Activated CD4-positive, alpha-beta T cell treated with anti-CD3 and anti-CD28 coated beads for 36 hours (primary cell): ENCODE measurements around the gene P2RX3. TPM values are rescaled to one million over a fixed set of nuclear protein-coding genes. Genes with fewer than 3 reads are reported as not detected.
"Not testable (repeated sequence)": the region's sequence is repeated elsewhere in the genome, so short reads cannot be mapped to it uniquely, and the experiment has no call there.

Experiments used
- ATAC-seq: fragments of 200-7000 bp; cut with Tn5 transposase; one replicate; pipeline ENCODE4 v1.10.0; 2021; ENCODE audit warnings: mild to moderate bottlenecking, moderate library complexity
- CTCF ChIA-PET: fragments of 350-600 bp; sonication (Branson Sonifier 250); formaldehyde crosslinking; loops from one replicate; lab custom pipeline; 2021; ENCODE audit warnings: antibody characterized with exemption; lab: Charles Lee
- POLR2A ChIA-PET: fragments of 350-600 bp; sonication (Branson Sonifier 250); formaldehyde crosslinking; loops from one replicate; lab custom pipeline; 2021; ENCODE audit warnings: antibody characterized with exemption, inconsistent platforms; lab: Charles Lee
- DNase-seq: peaks from one replicate; pipeline ENCODE4 v3.0.0-alpha.2; 2020
- H3K27ac Mint-ChIP-seq: one replicate; pipeline ENCODE4 v1.8.0; 2021; ENCODE audit warnings: mixed read lengths
- H3K27me3 Mint-ChIP-seq: one replicate; pipeline ENCODE4 v1.8.0; 2021; ENCODE audit warnings: mixed read lengths
- H3K36me3 Mint-ChIP-seq: one replicate; pipeline ENCODE4 v1.8.0; 2021; ENCODE audit warnings: low read depth, mixed read lengths
- H3K4me1 Mint-ChIP-seq: one replicate; pipeline ENCODE4 v1.8.0; 2021; ENCODE audit warnings: mixed read lengths
- H3K4me3 Mint-ChIP-seq: one replicate; pipeline ENCODE4 v1.8.0; 2021; ENCODE audit warnings: mild to moderate bottlenecking, moderate library complexity, mixed read lengths
- H3K9me3 Mint-ChIP-seq: one replicate; pipeline ENCODE4 v1.8.0; 2021; ENCODE audit warnings: low read depth, mixed read lengths
- intact Hi-C, 2 experiments: fragments of 100-400 bp; cut with DNase I in 1 of 2; cut with micrococcal nuclease in 1 of 2; formaldehyde crosslinking; loops; one replicate each; pipeline versions ENCODE4 v1.14.2 to v1.15.1; 2022 to 2024; cut with DNase I, micrococcal nuclease
- total RNA-seq, 2 experiments: library from RNA; stranded (reverse); gene quantifications; one replicate each; pipeline ENCODE4 v1.2.3, GENCODE V29; 2021

Gene P2RX3
- total RNA-seq, 2 experiments from 2014 or later = not detected

DNA sequence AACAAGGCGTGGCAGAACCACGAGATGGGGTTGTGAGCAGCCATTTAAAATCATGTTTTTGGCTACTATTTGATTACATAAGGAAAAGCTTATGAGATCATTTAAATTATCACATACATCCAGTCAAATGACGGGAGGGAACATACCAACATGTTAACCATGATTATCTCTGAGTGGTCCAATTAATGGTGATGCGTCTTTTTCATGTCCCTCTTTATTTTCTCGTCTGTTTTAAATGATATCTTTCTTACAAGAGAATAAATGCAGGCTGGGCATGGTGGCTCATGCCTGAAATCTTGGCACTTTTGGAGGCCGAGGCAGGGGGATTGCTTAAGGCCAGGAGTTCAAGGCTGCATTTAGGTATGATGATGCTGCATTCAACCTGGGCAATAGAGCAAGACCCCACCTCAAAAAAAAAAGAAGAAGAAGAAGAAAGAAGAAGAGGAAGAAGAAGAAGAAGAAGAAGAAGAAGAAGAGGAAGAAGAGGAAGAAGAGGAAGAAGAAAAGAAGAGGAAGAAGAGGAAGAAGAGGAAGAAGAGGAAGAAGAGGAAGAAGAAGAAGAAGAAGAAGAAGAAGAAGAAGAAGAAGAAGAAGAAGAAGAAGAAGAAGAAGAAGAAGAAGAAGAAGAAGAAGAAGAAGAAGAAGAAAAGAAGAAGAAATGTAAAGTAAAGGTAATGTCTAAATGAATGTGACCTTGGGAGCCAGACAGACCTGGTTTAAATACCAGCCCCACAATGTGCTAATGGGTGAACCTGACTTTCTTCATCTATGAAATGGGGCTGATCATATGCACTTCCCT lies 65.0 kb downstream of the P2RX3 start:
- H3K27me3 Mint-ChIP-seq, H3K4me3 Mint-ChIP-seq, H3K9me3 Mint-ChIP-seq, H3K27ac Mint-ChIP-seq, ATAC-seq, POLR2A ChIA-PET, DNase-seq, intact Hi-C loops: not testable (repeated sequence)
- CTCF ChIA-PET = interaction anchor here (1.2 kb wide), 1 partner anchor 55 kb away, joined by 5 read pairs; no protein-coding TSS in a partner anchor
- Mint-ChIP-seq H3K36me3 (peaks cover 43% of the 10 kb centered on the region), H3K4me1 (peaks cover 40% of the 10 kb centered on the region)

- Mint-ChIP-seq H3K4me1 (peaks cover 45% of the 10 kb centered on the region), H3K9me3 (no peaks in the 10 kb centered on the region), H3K4me3 (no peak overlapping the region), H3K36me3 (peaks cover 47% of the 10 kb centered on the region), H3K27me3 (no peaks in the 10 kb centered on the region), H3K27ac (no peak overlapping the region)
- DNase-seq (no peak), ATAC-seq (no peak)
- POLR2A ChIA-PET = interaction anchor here (0.6 kb wide), 1 partner anchor 75 kb away, joined by 5 read pairs; no protein-coding TSS in a partner anchor
- CTCF ChIA-PET = no interaction called here
- intact Hi-C loops = no loop called here
These were observed 65.6 kb downstream of the P2RX3 start for GRCh38 chr11:57403802-57404147.

GRCh38 chr11:57405271-57405860 lies 67.2 kb downstream of the P2RX3 start:
- no peak overlapping the region for H3K4me3 Mint-ChIP-seq
- ChIA-PET POLR2A (interaction anchor here (2.8 kb wide), 1 partner anchor 19 kb away, joined by 19 read pairs; no protein-coding TSS in a partner anchor), CTCF (interaction anchor here (0.6 to 1.7 kb wide), 4 partner anchors 16 to 141 kb away, joined by 3 to 4 read pairs (median 4); no protein-coding TSS in a partner anchor)
- DNase-seq (no peak), ATAC-seq (no peak)
- intact Hi-C loops = loop anchor here in 1 of 2 experiments (5.0 kb wide), 1 partner anchor 252 kb away; the partner anchor contains the start of gene CLP1
- no peaks in the 10 kb centered on the region for H3K27me3 Mint-ChIP-seq
- peaks cover 58% of the 10 kb centered on the region for H3K4me1 Mint-ChIP-seq
- no peaks in the 10 kb centered on the region for H3K9me3 Mint-ChIP-seq
- peaks cover 62% of the 10 kb centered on the region for H3K36me3 Mint-ChIP-seq
- peak overlapping the region; percentile 77 for H3K27ac Mint-ChIP-seq

GRCh38 chr11:57406337-57406904 lies 68.3 kb downstream of the P2RX3 start:
- Mint-ChIP-seq H3K27ac (peak overlapping the region; percentile 77), H3K36me3 (peaks cover 68% of the 10 kb centered on the region), H3K27me3 (no peaks in the 10 kb centered on the region), H3K9me3 (no peaks in the 10 kb centered on the region), H3K4me1 (peaks cover 62% of the 10 kb centered on the region), H3K4me3 (peak overlapping the region; percentile 18)
- ATAC-seq (peak; percentile 85), DNase-seq (peak; percentile 71)
- intact Hi-C loops = loop anchor here (1.0 to 5.0 kb wide), 2 partner anchors 19 to 251 kb away; partner anchors contain the start of gene CLP1 (in 1 of the 2)
- ChIA-PET POLR2A (interaction anchor here (1.4 to 2.8 kb wide), 2 partner anchors 11 to 18 kb away, joined by 3 to 19 read pairs; no protein-coding TSS in a partner anchor), CTCF (interaction anchor here (0.6 to 1.7 kb wide), 6 partner anchors 15 to 120 kb away, joined by 4 to 5 read pairs (median 4); no protein-coding TSS in a partner anchor)

DNA sequence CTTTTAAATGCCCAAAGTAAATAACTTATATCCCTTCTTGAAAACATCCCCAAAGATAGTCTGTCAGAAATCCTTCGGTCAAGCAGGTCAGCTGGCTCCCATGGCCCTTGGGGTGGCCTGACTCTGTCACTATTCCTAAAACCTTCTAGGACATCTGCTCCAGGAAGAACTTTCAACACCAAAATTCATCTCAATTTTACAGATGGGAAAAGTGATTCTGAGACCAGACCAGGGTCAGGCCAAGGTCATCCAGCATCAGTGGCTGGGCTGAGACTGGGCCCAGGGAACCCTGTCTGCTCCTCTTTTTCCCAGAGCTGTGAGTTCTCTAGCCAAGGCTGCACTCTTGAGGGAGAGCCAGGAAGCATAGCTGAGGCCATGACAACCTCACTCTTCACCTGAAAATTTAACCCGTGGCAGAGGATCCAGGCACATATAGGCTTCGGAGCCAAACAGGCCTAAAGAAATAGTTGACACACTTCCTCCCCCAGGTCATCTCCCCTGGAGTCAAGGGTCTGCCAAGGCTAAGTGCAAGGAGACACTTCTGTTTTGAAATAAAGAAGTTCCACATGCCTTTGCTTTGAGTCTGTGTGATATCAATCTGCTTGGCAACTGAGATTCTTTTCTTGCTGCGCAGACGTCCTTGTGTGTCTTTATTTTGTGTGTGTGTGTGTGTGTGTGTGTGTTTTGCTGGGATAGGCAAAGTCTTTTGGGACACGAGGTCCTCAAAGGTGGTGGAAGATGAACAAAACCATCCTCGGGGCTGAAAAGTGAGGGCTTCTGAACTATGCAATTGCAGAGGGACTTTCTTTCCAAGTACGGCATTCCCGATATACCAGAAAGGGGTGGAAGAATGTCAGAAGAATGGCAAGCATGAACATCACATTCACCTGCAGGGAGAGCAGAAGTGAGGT lies 69.1 kb downstream of the P2RX3 start:
- peak overlapping the region; percentile 77 for H3K27ac Mint-ChIP-seq
- peak overlapping the region; percentile 18 for H3K4me3 Mint-ChIP-seq
- ATAC-seq (no peak), DNase-seq (no peak)
- peaks cover 64% of the 10 kb centered on the region for H3K4me1 Mint-ChIP-seq
- H3K36me3 Mint-ChIP-seq = peaks cover 74% of the 10 kb centered on the region
- H3K27me3 Mint-ChIP-seq = no peaks in the 10 kb centered on the region
- POLR2A ChIA-PET = interaction anchor here (1.4 to 2.8 kb wide), 2 partner anchors 12 to 17 kb away, joined by 3 to 19 read pairs; no protein-coding TSS in a partner anchor
- no peaks in the 10 kb centered on the region for H3K9me3 Mint-ChIP-seq
- intact Hi-C loops = loop anchor here in 1 of 2 experiments (5.0 kb wide), 1 partner anchor 250 kb away; the partner anchor contains the start of gene CLP1
- CTCF ChIA-PET = interaction anchor here (0.5 to 1.7 kb wide), 9 partner anchors 11 to 132 kb away, joined by 3 to 5 read pairs (median 4); no protein-coding TSS in a partner anchor

DNA sequence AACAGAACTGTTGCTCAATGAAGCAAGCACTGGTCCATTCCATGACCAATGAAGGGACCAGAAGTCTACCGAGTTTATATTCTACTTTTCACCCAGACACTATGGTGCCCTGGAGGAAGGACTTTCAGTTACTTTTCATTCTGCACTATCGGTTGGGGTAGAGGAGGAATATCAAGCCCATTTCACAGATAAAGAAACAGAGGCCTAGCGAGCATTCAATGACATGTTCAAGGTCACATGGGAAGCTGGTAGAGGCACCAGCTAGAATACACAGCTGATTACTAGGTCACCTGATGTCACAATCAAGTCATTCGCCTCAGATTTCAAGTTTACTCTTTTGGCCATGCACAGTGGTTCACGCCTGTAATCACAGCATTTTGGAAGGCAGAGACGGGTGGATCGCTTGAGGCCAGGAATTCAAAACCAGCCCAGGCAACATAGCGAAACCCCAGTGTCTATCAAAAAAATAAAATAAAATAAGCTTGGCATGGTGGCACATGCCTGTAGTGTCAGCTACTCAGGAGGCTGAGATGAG lies 69.9 kb downstream of the P2RX3 start:
- H3K27me3 Mint-ChIP-seq = no peaks in the 10 kb centered on the region
- no peaks in the 10 kb centered on the region for H3K9me3 Mint-ChIP-seq
- peak overlapping the region; percentile 77 for H3K27ac Mint-ChIP-seq
- ATAC-seq = no peak
- ChIA-PET CTCF (interaction anchor here (1.2 kb wide), 1 partner anchor 49 kb away, joined by 3 read pairs; no protein-coding TSS in a partner anchor), POLR2A (no interaction called here)
- H3K4me3 Mint-ChIP-seq = no peak overlapping the region
- no peak for DNase-seq
- peaks cover 68% of the 10 kb centered on the region for H3K4me1 Mint-ChIP-seq
- peaks cover 74% of the 10 kb centered on the region for H3K36me3 Mint-ChIP-seq
- intact Hi-C loops = loop anchor here in 1 of 2 experiments (5.0 kb wide), 1 partner anchor 249 kb away; the partner anchor contains the start of gene CLP1

DNA sequence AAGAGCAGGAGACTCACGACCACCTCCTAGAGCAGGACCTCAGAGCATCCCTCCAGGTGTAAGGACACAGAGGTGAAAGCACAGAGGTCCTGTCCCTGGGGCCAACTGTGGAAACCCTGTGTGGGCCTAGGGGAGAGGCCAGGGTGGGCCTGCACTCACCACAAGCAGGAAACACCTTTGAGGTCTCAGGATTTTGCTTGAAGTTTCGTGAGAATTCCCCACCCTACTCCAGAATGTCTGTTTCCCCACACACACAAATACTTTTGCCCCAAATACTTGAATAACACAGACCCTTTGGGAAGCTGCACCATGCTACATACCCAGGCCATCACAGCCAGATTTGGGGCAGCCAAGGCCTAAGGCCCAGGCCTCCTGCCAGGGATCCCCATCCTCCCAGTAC lies 70.6 kb downstream of the P2RX3 start:
- ATAC-seq = no peak
- peak overlapping the region; percentile 15 for H3K27ac Mint-ChIP-seq
- no peaks in the 10 kb centered on the region for H3K27me3 Mint-ChIP-seq
- POLR2A ChIA-PET = interaction anchor here (1.1 kb wide), 1 partner anchor 9 kb away, joined by 3 read pairs; no protein-coding TSS in a partner anchor
- CTCF ChIA-PET = interaction anchor here (1.2 kb wide), 1 partner anchor 49 kb away, joined by 3 read pairs; no protein-coding TSS in a partner anchor
- peaks cover 79% of the 10 kb centered on the region for H3K36me3 Mint-ChIP-seq
- no peak overlapping the region for H3K4me3 Mint-ChIP-seq
- H3K9me3 Mint-ChIP-seq = no peaks in the 10 kb centered on the region
- no peak for DNase-seq
- H3K4me1 Mint-ChIP-seq = peaks cover 73% of the 10 kb centered on the region
- intact Hi-C loops = loop anchor here in 1 of 2 experiments (5.0 kb wide), 1 partner anchor 249 kb away; the partner anchor contains the start of gene CLP1

DNA sequence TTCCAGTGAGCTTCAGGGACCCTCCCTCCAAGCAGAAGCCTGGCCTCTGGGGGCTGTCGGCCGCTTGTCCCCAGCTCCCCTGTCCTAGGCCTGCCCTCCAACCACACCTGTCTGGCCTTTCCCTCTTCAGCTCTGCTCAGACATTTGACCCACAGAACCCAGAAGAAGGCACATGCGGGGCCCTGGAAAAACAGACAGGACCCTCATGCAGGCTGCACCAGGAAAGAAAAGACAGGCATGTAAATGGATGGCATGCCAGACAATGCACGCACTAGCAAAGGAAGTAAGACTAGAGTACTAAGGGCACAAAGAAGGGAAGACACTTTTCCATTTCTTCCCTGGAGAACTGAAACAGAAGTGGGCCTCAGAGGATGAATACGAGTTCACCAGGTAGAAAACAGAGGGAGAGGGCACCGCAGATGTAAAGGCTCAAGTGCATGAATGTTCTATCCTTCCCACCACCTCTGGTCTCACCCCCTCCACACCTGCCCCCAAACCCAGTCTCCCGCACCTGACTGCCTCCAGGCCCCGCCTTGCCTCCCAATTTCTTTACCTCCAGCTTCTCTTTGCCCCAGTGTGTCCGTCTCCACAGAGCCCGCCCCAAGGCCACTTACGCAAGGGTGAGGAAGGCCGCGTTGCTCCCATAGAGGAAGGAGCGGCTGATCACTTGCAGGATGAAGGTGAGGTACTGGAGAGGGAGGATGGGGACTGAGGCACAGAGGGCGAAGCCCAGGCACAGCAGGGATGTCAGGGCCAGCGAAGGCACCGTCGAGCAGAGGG lies 71.4 kb downstream of the P2RX3 start:
- H3K27ac Mint-ChIP-seq = peak overlapping the region; percentile 15
- no peaks in the 10 kb centered on the region for H3K27me3 Mint-ChIP-seq
- CTCF ChIA-PET = interaction anchor here (1.2 kb wide), 1 partner anchor 48 kb away, joined by 3 read pairs; no protein-coding TSS in a partner anchor
- intact Hi-C loops = loop anchor here in 1 of 2 experiments (5.0 kb wide), 1 partner anchor 248 kb away; the partner anchor contains the start of gene CLP1
- peaks cover 83% of the 10 kb centered on the region for H3K36me3 Mint-ChIP-seq
- no peak overlapping the region for H3K4me3 Mint-ChIP-seq
- no peaks in the 10 kb centered on the region for H3K9me3 Mint-ChIP-seq
- peaks cover 74% of the 10 kb centered on the region for H3K4me1 Mint-ChIP-seq
- POLR2A ChIA-PET = interaction anchor here (1.1 kb wide), 1 partner anchor 9 kb away, joined by 3 read pairs; no protein-coding TSS in a partner anchor
- ATAC-seq (no peak), DNase-seq (no peak)

DNA sequence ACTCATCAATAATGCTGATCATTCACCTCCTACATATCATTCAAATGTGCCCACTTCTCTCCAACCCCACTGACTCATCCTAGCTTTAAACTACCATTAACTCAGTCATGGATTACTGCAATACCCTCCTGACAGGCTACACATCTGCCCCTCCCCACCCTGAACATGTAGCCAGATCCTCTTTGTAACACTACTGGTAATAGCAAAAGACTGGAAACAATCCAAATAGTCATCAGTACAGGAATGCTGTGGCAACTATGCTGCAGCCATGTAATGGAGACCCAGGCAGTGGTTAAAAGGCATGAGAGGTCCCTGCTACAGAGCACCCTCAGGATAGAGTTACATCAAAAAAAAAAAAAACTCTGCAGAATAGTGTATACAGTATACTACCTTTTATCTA lies 72.1 kb downstream of the P2RX3 start:
- intact Hi-C loops = no loop called here
- Mint-ChIP-seq H3K4me1 (peaks cover 77% of the 10 kb centered on the region), H3K27me3 (no peaks in the 10 kb centered on the region), H3K9me3 (no peaks in the 10 kb centered on the region), H3K27ac (peak overlapping the region; percentile 48), H3K4me3 (no peak overlapping the region), H3K36me3 (peaks cover 85% of the 10 kb centered on the region)
- CTCF ChIA-PET = no interaction called here
- POLR2A ChIA-PET = no interaction called here
- ATAC-seq (no peak), DNase-seq (no peak)
